GM12878 (cell line): ENCODE results near the gene MRPL46. TPM values are rescaled to one million over a fixed set of nuclear protein-coding genes. Genes with fewer than 3 reads are reported as not detected.

Source experiments
- RAD51 ChIP-seq: fragments of 450-650 bp; IDR thresholded peaks from 2 replicates; pipeline ENCODE4 v1.6.1; 2016; ENCODE audit warnings: moderate library complexity, mild to moderate bottlenecking, inconsistent platforms
- RUNX3 ChIP-seq: IDR thresholded peaks from 2 replicates; pipeline ENCODE4 v1.6.1; 2012; ENCODE audit warnings: low read length, inconsistent platforms
- SMC3 ChIP-seq: IDR thresholded peaks from 2 replicates; pipeline ENCODE4 v1.6.1; 2011; ENCODE audit warnings: low read length, improper control_type of control experiment, borderline replicate concordance
- ZNF384 ChIP-seq: IDR thresholded peaks from 2 replicates; pipeline ENCODE4 v1.6.1; 2012; ENCODE audit warnings: low read depth, mild to moderate bottlenecking, low read length, improper control_type of control experiment, borderline replicate concordance
- ZNF592 ChIP-seq: fragments of 450-650 bp; IDR thresholded peaks from 2 replicates; pipeline ENCODE4 v1.6.1; 2017; ENCODE audit warnings: mild to moderate bottlenecking, moderate library complexity
- ZNF687 ChIP-seq: fragments of 450-650 bp; IDR thresholded peaks from 2 replicates; pipeline ENCODE4 v1.6.1; 2017; ENCODE audit warnings: mild to moderate bottlenecking, moderate library complexity
- polyA plus RNA-seq, 11 experiments: library from polyadenylated mRNA; depleted of rRNA in 4 of 11; unstranded in 6 of 11; stranded (reverse) in 5 of 11; fragments of >200 nt; fragmentation: Nextera tagmentation in 4 of 11; fragmentation: Illumina TruSeq in 1 of 11; extraction: Ambion mirVana in 4 of 11; extraction: Trizol in 1 of 11; gene quantifications; 1 replicate in 1 of 11; 2 replicates in 10 of 11; pipeline versions ENCODE4 v1.2.1 to v1.2.3, GENCODE V29; 2011 to 2016; ENCODE audit warnings: inconsistent platforms in 2 of 11, missing spikeins in 2 of 11, low read depth in 1 of 11
- total RNA-seq, 4 experiments: library from RNA; depleted of rRNA in 3 of 4; stranded (reverse); fragments of >200 nt in 3 of 4; fragmentation: Illumina TruSeq in 1 of 4; extraction: Trizol in 1 of 4; gene quantifications; 2 replicates each; pipeline versions ENCODE4 v1.2.1 to v1.2.3, GENCODE V29; 2013 to 2021
- TF ChIP-seq, protein P1 (sequence below): fragments of 450-650 bp; IDR thresholded peaks from 2 replicates; pipeline ENCODE4 v1.6.1; 2016; ENCODE audit warnings: mild to moderate bottlenecking

MRPL46 gene
- total and polyA plus RNA-seq, 10 of the 15 experiments (the other 5 are each of a cell fraction or from before 2014, with no cell fraction given): 37.4 to 96.7 (median 52.9) TPM

DNA sequence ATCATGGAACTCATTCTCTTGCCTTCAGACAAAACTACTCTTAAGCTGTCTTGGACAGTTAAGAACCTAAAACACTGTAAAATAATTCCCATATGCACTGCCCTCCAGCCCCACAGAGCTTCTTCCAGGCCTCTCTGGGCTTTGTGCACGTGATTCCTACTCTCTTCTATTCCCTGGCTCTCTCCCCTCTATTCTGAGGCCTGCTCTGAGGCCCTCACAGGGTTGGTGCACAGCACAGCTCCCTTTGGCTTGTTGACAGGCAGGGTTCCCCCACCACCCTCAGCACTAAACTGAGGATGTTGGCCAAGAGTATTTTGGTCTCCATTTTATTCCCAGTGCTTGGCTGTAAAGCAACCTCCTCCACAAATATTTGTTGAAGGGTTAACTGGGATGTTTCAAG is 13.5 kb downstream of the MRPL46 start (continued):
- no peak for TF ChIP-seq ZNF687
- no peak for TF ChIP-seq ZNF592
- no peak for TF ChIP-seq RUNX3
- TF ChIP-seq, protein P1, sequence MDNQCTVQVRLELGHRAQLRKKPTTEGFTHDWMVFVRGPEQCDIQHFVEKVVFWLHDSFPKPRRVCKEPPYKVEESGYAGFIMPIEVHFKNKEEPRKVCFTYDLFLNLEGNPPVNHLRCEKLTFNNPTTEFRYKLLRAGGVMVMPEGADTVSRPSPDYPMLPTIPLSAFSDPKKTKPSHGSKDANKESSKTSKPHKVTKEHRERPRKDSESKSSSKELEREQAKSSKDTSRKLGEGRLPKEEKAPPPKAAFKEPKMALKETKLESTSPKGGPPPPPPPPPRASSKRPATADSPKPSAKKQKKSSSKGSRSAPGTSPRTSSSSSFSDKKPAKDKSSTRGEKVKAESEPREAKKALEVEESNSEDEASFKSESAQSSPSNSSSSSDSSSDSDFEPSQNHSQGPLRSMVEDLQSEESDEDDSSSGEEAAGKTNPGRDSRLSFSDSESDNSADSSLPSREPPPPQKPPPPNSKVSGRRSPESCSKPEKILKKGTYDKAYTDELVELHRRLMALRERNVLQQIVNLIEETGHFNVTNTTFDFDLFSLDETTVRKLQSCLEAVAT: no peak
- no peak for TF ChIP-seq RAD51
- no peak for TF ChIP-seq SMC3
- no peak for TF ChIP-seq ZNF384
